H9 (cell line): ENCODE results near the gene SHISAL2B. TPM values are rescaled to one million over a fixed set of nuclear protein-coding genes. Genes with fewer than 3 reads are reported as not detected.
A peak's percentile ranks its signal among the peaks of the same experiment; 100 is the strongest.

ENCODE experiments used
- DNase-seq: peaks from one replicate; pipeline ENCODE4 v3.0.0-alpha.2; 2017
- H2AFZ ChIP-seq: one replicate; pipeline ENCODE4 v1.6.1; 2013; ENCODE audit warnings: mild to moderate bottlenecking, low read length, control low read depth, moderate library complexity
- H2AK5ac ChIP-seq: 2 replicates; pipeline ENCODE4 v1.6.1; 2013; ENCODE audit warnings: low read length, control low read depth, mixed read lengths; ENCODE audit not compliant: insufficient read length
- H2BK120ac ChIP-seq: one replicate; pipeline ENCODE4 v1.6.1; 2013; ENCODE audit warnings: low read depth, mild to moderate bottlenecking, low read length, control low read depth, inconsistent platforms; ENCODE audit not compliant: poor library complexity, severe bottlenecking
- H2BK12ac ChIP-seq: 2 replicates; pipeline ENCODE4 v1.6.1; 2013; ENCODE audit warnings: low read length, control low read depth, mixed read lengths, low read depth; ENCODE audit not compliant: insufficient read length
- H2BK15ac ChIP-seq: 2 replicates; pipeline ENCODE4 v1.6.1; 2013; ENCODE audit warnings: low read depth, low read length, control low read depth
- H2BK20ac ChIP-seq: one replicate; pipeline ENCODE4 v1.6.1; 2013; ENCODE audit warnings: low read depth, mild to moderate bottlenecking, low read length, control low read depth, inconsistent platforms; ENCODE audit not compliant: poor library complexity, severe bottlenecking
- H2BK5ac ChIP-seq: 2 replicates; pipeline ENCODE4 v1.6.1; 2013; ENCODE audit warnings: low read length, control low read depth, mixed read lengths; ENCODE audit not compliant: insufficient read length
- H3K14ac ChIP-seq: 2 replicates; pipeline ENCODE4 v1.6.1; 2013; ENCODE audit warnings: low read length, control low read depth; ENCODE audit not compliant: insufficient read depth
- H3K18ac ChIP-seq: 2 replicates; pipeline ENCODE4 v1.6.1; 2013; ENCODE audit warnings: low read depth, mild to moderate bottlenecking, mixed read lengths, low read length, control low read depth; ENCODE audit not compliant: insufficient read length
- H3K23ac ChIP-seq: 2 replicates; pipeline ENCODE4 v1.6.1; 2013; ENCODE audit warnings: low read length, control low read depth, mixed read lengths, low read depth; ENCODE audit not compliant: insufficient read length
- H3K23me2 ChIP-seq: 2 replicates; pipeline ENCODE4 v1.6.1; 2013; ENCODE audit warnings: low read depth, mild to moderate bottlenecking, mixed read lengths, low read length, control low read depth; ENCODE audit not compliant: insufficient read length, poor library complexity, severe bottlenecking
- H3K27ac ChIP-seq: 2 replicates; pipeline ENCODE4 v1.5.1; 2013; ENCODE audit warnings: low read length, control low read depth, mixed read lengths, low read depth; ENCODE audit not compliant: insufficient read length
- H3K27me3 ChIP-seq: 2 replicates; pipeline ENCODE4 v1.6.1; 2013; ENCODE audit warnings: low read length, control low read depth, inconsistent platforms; ENCODE audit not compliant: insufficient read depth
- H3K4ac ChIP-seq: 2 replicates; pipeline ENCODE4 v1.6.1; 2013; ENCODE audit warnings: low read depth, mild to moderate bottlenecking, control low read depth, inconsistent platforms, low read length, moderate library complexity
- H3K4me1 ChIP-seq: 2 replicates; pipeline ENCODE4 v1.6.1; 2013; ENCODE audit warnings: low read length, control low read depth, inconsistent platforms; ENCODE audit not compliant: insufficient read depth
- H3K4me2 ChIP-seq: 2 replicates; pipeline ENCODE4 v1.6.1; 2013; ENCODE audit warnings: low read length, control low read depth, mixed read lengths; ENCODE audit not compliant: insufficient read length, insufficient read depth
- H3K56ac ChIP-seq: 2 replicates; pipeline ENCODE4 v1.6.1; 2013; ENCODE audit warnings: low read depth, mild to moderate bottlenecking, mixed read lengths, low read length, control low read depth; ENCODE audit not compliant: insufficient read length
- H3K79me1 ChIP-seq: 2 replicates; pipeline ENCODE4 v1.6.1; 2013; ENCODE audit warnings: low read depth, mild to moderate bottlenecking, moderate library complexity, low read length, control low read depth, inconsistent platforms; ENCODE audit not compliant: insufficient read depth, poor library complexity, severe bottlenecking
- H3K79me2 ChIP-seq: 2 replicates; pipeline ENCODE4 v1.6.1; 2013; ENCODE audit warnings: low read length, control low read depth, inconsistent platforms; ENCODE audit not compliant: insufficient read depth
- H3K9ac ChIP-seq: 2 replicates; pipeline ENCODE4 v1.6.1; 2013; ENCODE audit warnings: low read length, control low read depth, mixed read lengths; ENCODE audit not compliant: insufficient read length; ENCODE audit errors: extremely low read depth
- H3K9me3 ChIP-seq: one replicate; pipeline ENCODE4 v1.6.1; 2013; ENCODE audit warnings: low read depth, low read length, inconsistent platforms; ENCODE audit not compliant: control insufficient read depth
- H3T11ph ChIP-seq: one replicate; pipeline ENCODE4 v1.6.1; 2013; ENCODE audit warnings: mild to moderate bottlenecking, low read length, control low read depth, inconsistent platforms
- H4K20me1 ChIP-seq: one replicate; pipeline ENCODE4 v1.6.1; 2013; ENCODE audit not compliant: control insufficient read depth, insufficient read length, insufficient read depth
- H4K5ac ChIP-seq: 2 replicates; pipeline ENCODE4 v1.6.1; 2013; ENCODE audit warnings: low read depth, mild to moderate bottlenecking, mixed read lengths, low read length, control low read depth; ENCODE audit not compliant: insufficient read length
- H4K8ac ChIP-seq: replicated peaks from 2 replicates; pipeline ENCODE4 v1.6.1; 2013; ENCODE audit warnings: low read length, control low read depth, mixed read lengths, low read depth; ENCODE audit not compliant: insufficient read length
- H4K91ac ChIP-seq: 2 replicates; pipeline ENCODE4 v1.6.1; 2013; ENCODE audit warnings: low read depth, mild to moderate bottlenecking, moderate library complexity, mixed read lengths, low read length, control low read depth; ENCODE audit not compliant: insufficient read length
- H3K27ac Mint-ChIP-seq, 3 experiments: 2 replicates in 2 of 3; 3 replicates in 1 of 3; pipeline ENCODE4 v1.8.0; 2020 to 2021; ENCODE audit warnings: mixed read lengths in 3 of 3, mild to moderate bottlenecking in 1 of 3, moderate library complexity in 1 of 3
- H3K27me3 Mint-ChIP-seq: 2 replicates; pipeline ENCODE4 v1.8.0; 2021; ENCODE audit warnings: low read depth, mild to moderate bottlenecking, moderate library complexity, mixed read lengths
- H3K36me3 Mint-ChIP-seq, 3 experiments: 2 replicates in 2 of 3; 3 replicates in 1 of 3; pipeline ENCODE4 v1.8.0; 2020 to 2021; ENCODE audit warnings: low read depth in 3 of 3, mixed read lengths in 3 of 3; ENCODE audit not compliant: insufficient read depth in 1 of 3
- H3K4me1 Mint-ChIP-seq, 2 experiments: 2 replicates each; pipeline ENCODE4 v1.8.0; 2020; ENCODE audit warnings: mixed read lengths in 2 of 2
- H3K4me3 Mint-ChIP-seq, 2 experiments: 2 replicates in 1 of 2; 3 replicates in 1 of 2; pipeline ENCODE4 v1.8.0; 2020 to 2021; ENCODE audit warnings: mild to moderate bottlenecking in 2 of 2, mixed read lengths in 2 of 2, moderate library complexity in 1 of 2
- H3K9me3 Mint-ChIP-seq, 2 experiments: 2 replicates in 1 of 2; 3 replicates in 1 of 2; pipeline ENCODE4 v1.8.0; 2020; ENCODE audit warnings: mild to moderate bottlenecking in 2 of 2, mixed read lengths in 2 of 2, moderate library complexity in 1 of 2
- CTCF ChIP-seq: fragments of 200-600 bp; sonication (generic); conservative IDR thresholded peaks from 3 replicates; pipeline ENCODE4 v1.8.0; 2021; ENCODE audit warnings: antibody characterized with exemption, mild to moderate bottlenecking
- WGBS: extraction: QIAGEN DNeasy Blood & Tissue Kit; methylation state at CpG from one replicate; pipeline ENCODE4 v1.1.7; 2013; ENCODE audit warnings: missing lambda C conversion rate, low lambda C conversion rate, mixed read lengths; ENCODE audit not compliant: insufficient read length; ENCODE audit errors: extremely low coverage; 5-methylcytosine and 5-hydroxymethylcytosine counted together
- total RNA-seq: library from RNA; stranded (reverse); gene quantifications from 2 replicates; pipeline ENCODE4 v1.2.1, GENCODE V29; 2021

Gene SHISAL2B
- total RNA-seq, 1 experiment from 2014 or later: 5.0 TPM

DNA sequence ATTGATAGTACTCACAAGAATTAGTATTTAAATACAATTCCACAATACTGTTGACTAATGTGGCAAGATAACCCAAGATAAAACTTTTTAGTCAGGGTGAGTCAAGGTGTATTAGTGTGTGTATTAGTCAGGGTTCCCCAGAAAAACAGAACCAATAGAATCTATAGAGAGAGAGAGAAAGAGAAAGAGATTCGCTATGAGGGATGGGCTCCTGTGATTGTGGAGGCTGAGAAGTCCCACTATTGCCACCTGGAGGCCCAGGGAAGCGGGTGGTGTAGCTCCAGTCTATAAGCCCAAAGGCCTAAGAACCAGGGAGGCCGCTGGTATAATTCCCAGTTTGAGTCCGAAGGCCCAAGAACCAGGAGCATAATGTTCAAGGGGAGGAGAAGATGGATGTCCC lies 10.0 kb upstream of the SHISAL2B start:
- peak; percentile 56 for DNase-seq
- Histone ChIP-seq H3K79me2 (no peaks in the 10 kb centered on the region), H4K5ac (no peak overlapping the region), H2BK5ac (no peak overlapping the region), H3K9me3 (no peaks in the 10 kb centered on the region), H3K23me2 (no peaks in the 10 kb centered on the region), H3K23ac (no peak overlapping the region), H3K14ac (no peak overlapping the region), H3K79me1 (no peaks in the 10 kb centered on the region), H2BK120ac (no peak overlapping the region), H4K8ac (no peak overlapping the region), H3K56ac (no peak overlapping the region), H3K9ac (no peak overlapping the region), H2BK15ac (no peak overlapping the region), H3K27ac (no peak overlapping the region), H2BK20ac (no peak overlapping the region), H2AFZ (no peak overlapping the region), H3T11ph (no peak overlapping the region), H3K4me2 (no peak overlapping the region), H3K18ac (no peak overlapping the region), H3K27me3 (no peaks in the 10 kb centered on the region), H2AK5ac (no peak overlapping the region), H3K4me1 (no peaks in the 10 kb centered on the region), H4K20me1 (no peaks in the 10 kb centered on the region), H2BK12ac (no peak overlapping the region), H3K4ac (no peak overlapping the region), H4K91ac (no peak overlapping the region)
- Mint-ChIP-seq H3K36me3 (no peaks in the 10 kb centered on the region), H3K4me3 (no peak overlapping the region), H3K27me3 (no peaks in the 10 kb centered on the region), H3K9me3 (no peaks in the 10 kb centered on the region), H3K27ac (peak overlapping the region in 1 of 3 experiments; percentile 80; a peak in 1 of 7 replicates), H3K4me1 (peaks cover 6 to 29% of the 10 kb centered on the region in 2 experiments)
- no CpG with 5 or more reads among the region's 4 CpGs for WGBS
- TF ChIP-seq CTCF: peak; percentile 60
